GM19397 (cell line): Measurements from ENCODE around the gene MICAL2.
"Not testable (repeated sequence)": the region's sequence is repeated elsewhere in the genome, so short reads cannot be mapped to it uniquely, and the experiment has no call there.

ENCODE experiments used
- ATAC-seq: cut with Tn5 transposase; IDR thresholded peaks from one replicate; pipeline ENCODE4 v1.9.1; 2021; ENCODE audit warnings: mild to moderate bottlenecking, moderate library complexity; ENCODE audit not compliant: unreplicated experiment

MICAL2 gene

DNA sequence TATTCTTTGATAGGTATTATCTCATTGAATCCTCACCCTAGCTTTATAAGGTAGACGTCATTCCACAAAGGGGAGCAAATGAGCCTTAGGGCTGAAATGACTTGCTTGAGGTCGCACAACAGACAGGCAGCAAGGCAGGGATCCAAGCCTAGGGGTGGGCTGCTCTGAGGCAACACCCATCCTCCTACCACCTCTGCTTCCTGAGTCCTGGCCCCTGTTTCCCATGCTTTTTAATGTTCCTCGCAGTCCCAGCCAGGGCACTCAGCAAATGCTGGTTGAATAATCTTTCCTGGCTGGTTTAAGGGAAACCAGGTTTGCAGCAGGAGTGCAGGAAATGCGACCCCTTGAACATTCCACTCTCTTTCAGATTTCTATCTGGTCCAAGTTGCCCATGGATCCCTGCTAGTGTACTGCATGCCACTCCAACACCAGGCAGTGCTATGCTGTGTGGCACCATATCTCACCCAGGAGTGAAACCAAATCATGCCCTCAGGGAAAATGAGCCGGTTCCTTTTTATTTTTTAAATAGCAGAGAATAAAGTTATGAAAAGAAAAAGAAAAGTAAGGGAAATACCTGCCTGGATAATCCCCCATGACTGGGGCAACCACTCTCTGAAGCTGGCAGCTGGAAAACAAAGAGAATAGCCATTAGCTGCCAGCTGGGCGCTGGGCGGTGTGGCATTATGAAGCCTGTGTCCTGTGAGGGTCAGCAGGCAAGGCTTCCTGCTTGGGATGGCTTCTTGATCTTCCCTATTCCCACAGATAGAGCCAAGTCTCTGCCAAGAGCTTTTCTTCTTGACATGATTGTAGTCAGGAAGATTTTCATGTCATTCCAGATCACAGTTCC is 21.8 kb downstream of the MICAL2 start:
- ATAC-seq = no peak

DNA sequence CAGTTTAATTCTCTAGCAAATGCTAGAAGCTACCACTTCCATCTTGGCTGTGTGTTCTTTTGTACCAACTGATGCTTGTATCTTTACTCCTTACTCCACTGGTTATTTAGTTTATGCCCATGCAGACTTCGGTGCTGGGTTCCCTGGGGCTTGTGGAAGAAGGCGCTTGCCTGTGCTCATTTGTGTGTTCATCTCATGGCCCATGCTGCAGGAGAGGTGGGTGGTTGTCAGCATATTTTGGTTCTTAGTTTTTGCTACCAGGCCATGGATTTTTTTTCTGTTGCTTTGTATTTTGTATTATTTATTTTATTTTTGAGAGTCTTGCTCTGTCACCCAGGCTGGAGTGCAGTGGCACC is 22.4 kb downstream of the MICAL2 start:
- ATAC-seq = no peak

DNA sequence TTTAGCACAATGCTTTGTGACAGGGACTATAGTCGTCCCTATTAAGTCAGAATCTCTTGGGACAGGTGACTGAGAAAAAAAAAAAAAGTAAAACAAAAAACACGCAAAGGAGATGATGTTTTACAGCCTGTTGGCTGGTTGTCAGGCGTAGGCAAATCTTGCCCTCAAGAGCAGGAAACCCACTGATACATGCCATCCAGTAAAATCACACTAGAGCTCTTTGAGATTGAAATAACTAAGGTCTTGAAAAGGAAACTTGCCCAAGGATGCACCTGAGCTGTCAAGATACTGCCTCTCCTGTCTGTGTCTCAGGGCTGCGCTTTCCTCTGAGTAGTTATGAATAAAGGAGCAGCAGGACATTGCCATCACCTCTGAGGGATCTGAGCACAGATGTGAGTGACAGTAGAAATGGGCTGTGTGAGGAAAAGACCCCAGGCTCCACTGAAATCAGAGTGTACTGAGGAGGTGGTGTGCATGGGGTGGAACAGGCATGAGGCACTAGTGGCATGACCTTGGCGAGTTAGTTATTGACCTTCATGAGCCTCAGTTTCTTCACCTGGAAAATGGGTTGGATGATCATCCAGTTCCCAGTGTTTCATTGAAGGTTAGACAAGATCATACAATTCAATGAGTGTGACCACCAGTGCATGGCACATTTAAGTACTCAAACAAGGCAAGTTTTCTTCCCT is 23.3 kb downstream of the MICAL2 start:
- no peak for ATAC-seq

DNA sequence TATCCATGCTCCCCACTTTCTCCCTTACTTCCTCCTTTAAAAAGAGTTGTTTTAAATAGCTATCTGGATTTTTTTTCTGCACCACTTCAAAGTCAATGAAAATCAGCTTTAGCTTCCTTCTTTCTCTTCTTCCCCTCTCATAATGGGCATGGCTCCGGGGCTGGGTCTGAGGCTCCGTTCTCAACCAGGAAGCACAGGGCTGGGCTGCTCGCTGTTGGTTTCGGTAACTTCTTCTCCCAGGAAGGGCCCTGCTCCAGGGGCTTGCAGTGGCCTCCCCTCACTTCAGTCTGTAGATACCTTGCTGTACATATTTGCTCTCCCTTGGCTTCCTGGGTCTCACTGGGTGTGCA is 23.8 kb downstream of the MICAL2 start:
- ATAC-seq = no peak

DNA sequence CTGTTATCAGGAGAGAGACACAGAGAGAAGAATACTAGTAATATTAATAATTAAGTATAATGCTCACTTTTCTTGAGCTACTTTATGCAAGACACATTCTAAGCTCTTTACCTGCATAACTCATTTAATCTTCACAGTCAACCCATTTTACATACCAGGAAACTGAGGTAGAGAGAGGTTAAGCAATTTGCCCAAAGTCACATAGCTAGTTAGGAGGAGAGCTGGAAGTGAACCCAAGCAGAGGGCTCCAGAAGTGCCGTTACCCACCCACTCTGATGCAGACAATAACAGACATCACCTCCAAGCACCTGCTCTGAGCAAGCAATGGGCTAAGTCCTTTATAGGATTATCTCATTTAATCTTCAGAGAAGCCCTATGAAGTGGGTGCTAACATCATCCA is 24.8 kb downstream of the MICAL2 start:
- ATAC-seq = no peak

DNA sequence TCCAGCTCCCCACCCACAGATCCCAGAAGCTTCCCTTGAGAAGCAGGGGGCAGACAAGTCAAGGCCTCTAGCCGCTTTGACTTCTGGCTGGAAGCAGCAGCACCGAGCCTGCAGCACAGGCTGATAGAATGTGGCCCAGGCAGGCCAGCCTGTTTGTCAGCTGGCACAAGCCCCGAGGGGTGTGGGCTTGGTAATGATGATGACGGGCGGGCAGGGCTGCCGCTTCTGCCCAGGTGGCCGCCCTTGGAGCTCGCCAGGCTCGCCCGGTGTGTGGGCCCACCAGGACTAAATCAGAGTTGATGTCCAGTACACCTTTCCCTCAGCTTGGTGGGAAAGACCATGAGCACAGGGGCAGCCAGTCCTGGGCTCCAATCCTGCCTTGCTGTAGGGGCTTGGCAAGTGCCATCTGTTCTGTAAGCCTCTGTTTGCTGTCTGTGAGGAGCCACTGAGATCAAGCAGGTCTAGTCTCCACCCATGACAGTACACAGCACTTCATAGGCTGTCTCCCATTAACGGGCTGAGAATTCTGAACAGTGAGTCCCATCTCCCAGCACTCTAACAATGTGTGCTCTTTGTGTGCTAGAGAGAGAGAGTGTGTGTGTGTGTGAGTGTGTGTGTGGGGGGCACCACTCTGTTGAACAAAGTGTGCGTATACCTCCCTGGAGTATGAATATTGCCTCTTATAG is 26.8 kb downstream of the MICAL2 start:
- ATAC-seq = no peak

DNA sequence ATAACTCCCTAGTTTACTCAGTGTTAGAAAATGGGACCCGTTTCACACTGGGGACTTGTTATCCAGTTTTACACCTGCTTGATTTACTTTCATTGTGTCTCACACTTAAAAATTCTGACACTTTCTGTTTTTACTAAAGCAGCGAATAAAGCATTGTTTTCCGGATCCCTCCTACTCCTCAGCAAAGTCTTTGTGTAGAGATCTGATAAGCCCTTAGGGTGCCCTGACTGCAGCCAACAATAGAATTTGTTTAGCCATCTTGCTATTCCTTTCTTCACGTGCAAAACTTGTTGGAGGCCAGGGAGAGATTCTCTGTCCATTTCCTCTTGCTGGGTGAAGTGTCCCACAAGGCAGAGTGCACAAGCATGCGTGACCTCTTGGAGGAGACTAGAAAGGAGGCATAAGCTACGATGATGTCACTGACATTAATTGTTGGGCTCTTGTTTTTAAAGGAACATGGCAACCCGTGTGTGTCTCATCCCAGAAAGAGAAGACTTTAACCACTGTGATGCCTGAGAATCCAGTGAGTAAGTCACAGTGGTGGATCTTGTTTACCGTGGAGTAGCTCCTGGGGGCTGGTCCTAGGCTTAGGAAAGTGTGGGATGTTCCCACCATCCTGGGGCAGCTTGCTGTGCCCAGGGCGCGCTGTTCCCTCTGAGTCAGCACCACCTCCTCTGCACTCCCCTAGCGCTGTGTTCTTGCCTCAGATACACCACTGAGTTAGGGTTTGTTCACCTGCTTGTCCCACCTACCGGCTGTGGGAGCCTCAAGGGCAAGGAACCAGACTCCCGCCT is 27.7 kb downstream of the MICAL2 start:
- no peak for ATAC-seq

DNA sequence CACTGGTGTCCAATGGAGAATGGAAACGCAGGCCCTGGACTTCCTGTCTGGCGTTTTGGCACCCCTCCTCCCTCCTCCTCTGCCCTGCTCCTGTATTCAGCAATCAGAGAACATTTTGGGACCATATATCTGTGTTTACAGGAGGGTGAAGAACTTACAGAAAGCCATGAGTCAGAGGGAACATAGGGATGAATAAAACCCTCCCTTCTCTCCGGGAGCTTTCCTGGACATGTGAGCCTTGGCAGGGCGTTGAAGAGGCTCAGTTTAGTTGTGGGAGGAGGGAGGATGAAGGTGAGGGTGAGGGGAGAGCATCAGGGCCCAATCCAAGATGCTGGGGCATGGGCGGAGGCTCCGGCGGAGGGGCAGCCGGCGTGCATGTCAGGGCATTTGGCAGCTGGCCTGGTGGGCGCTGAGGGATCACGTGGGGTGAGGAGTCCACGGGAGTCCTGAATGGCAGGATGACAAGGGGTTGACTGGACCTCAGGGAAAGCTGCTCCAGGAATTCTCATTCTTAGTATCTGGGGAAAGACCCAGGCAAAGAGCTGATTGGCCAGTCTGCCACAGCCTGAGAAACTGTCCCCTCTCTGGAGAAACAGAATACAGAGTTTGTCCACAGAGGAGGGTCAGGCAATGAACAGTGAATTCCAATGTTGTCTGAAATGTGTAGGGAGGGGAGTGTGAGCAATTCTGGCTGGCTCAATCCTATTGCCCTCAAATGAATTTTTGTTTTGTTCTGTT is 28.9 kb downstream of the MICAL2 start:
- no peak for ATAC-seq

DNA sequence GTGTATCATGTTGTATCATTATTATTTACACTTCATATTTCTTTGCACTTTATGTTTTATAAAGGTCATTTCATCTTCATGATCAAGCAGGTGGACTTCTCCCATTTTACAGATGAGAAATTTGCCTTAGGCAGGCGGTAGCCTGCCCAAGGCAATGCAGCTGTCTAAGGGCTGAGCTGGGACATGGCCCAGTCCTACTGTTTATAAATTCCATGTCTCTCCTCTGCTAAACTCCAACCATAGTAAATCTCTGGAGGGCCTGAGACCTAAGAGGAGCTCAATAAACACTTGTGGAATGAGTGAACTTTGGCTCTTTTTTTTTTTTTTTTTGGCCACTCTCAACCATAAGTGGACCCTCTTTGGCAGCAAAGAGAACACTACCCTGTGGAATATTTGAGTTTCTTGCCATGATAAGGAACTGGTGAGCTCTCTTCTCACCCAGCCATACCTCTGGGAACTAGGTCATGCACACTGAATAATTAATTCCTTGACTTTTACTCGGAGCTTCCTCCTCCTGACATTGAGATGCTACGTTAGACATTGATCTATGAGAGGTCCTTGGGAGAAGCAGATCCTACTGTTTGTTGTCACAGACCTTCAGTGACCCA is 29.9 kb downstream of the MICAL2 start:
- no peak for ATAC-seq

DNA sequence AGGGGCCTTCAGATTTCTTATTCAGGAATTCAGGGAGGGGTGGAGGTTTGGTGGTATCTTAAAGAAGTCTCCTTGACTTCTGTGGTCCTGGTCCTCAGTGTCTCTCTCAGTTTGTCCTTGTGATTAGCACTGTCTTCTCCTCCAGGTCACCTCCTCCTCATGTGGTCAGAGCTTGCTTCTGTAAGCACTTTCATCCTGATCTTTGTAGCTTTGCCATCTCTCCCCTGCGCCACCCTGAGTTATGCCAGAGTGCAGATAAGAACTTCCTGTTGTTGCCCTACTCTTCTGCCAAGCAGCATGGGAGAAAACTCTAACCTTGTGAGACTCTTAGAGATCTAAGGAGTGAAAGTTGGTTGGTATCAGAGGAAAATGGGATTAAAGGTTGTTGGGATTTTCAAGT is 30.9 kb downstream of the MICAL2 start:
- no peak for ATAC-seq

DNA sequence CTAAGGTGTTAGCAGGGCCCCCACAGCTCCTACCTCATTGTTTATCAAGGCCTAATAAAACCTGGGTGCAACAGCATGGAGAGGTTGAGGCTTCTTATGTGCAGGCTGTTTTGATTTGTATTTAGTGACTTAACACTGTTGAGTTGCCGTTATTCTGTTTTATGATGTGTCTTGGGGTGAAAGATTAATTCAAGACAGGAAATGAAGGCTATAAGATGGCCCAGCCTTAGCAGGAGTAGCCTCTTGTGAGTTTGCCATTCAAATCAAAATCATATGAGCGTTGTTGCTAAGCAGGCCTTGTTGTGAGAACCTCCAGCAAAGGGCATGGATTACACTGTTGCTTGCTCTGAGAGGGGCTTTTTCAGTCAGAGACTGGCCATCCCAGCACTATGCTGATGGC is 31.8 kb downstream of the MICAL2 start:
- no peak for ATAC-seq

DNA sequence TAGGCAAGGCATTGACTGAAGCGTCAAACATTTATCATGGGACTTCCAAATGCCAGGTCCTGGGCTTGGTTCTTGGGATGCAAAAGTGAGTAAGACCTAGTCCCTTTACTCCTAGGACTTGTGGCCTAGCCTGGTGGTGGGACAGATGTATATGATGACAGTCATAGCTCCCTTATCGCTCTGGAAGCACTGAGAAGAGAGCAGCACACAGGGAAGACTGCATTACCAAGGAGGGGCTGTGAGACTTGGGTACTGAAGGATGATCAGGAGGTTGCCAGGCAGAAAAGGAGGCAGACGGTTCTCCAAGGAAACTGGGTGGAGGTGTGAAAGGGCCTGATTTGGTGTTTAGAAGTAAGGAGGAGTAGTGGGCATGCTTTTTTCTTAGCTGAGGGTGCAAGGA is 32.5 kb downstream of the MICAL2 start:
- ATAC-seq = no peak

DNA sequence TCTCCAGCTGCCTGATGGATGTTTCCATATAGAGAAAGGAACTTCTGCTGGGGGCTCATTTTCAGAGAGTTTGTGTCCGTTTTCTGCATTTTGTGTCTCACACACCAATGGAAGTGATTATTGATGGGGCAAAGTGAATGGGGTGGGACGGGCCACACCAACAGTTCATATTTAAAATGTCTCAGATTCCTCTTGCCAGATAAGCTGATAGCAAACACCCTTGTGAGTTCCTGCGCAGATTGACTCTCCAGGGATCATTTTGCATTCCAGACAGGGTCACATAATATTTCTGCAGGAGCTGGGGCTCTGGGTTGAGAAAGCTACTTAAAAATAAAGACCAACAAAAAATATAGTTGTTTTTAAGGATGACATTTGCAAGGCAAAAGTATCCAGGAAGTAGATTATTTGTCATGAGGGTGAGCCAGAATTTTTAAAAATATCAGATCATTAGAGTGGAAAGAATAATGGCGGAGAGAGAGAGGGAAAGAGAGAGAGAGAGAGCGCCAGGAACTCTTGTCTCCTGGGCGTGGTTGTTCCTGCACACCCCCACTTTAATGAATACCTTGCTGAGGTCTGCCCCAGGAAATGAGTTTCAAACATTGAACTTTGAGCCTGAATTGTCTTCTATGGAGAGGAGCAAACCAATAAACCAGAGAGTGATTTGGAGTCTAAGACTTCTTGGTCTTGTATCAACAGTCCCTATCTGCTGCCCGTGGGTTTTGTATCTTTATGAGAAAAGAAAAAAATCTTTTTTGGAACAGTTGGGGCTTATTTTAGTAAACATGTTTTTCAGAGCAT is 33.3 kb downstream of the MICAL2 start:
- no peak for ATAC-seq

DNA sequence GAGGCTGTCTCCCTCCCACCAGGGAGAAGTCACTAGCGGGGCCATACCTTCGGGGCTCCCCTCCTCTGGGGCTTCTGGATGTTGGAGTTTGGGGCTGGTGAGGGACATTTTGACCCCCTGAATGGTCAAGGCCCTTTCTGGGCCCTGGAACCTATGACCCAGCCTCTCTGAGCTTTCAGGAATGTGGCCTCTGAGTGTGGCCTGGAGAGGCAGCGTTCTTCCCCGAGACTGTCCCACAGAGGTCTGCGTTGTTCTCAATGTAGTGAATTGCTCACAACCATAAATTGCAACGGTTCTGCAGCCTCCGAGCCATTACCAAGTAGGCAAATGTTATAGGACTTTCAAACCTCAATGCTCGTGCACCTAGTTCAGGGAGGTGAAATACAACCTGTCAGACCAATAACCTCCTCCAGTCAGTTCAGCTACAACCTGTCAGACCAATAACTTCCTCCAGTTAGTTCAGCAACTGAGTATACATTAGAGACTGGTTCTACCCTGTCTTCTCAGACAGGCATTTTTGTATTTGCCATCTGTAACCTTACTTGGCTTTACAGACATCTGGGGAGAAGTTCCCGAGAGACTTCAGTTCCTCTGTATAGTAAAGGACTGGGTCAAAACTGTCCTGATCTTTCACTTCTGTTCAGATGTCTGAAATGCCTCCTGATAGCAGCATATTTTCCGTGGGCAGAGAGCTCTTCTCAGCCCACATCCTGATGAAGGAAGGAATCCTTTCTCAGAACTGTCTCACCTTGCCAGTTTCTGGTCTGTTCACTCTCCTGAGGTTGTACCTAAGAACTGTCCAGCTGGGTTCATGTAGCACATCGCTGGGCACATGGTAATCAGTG is 34.2 kb downstream of the MICAL2 start:
- ATAC-seq = no peak

DNA sequence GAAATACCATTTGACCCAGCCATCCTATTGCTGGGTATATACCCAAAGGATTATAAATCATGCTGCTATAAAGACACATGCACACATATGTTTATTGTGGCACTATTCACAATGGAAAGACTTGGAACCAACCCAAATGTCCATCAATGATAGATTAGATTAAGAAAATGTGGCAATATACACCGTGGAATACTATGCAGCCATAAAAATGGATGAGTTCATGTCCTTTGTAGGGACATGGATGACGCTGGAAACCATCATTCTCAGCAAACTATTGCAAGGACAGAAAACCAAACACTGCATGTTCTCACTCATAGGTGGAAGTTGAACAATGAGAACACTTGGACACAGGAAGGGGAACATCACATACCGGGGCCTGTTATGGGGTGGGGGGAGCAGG is 36.3 kb downstream of the MICAL2 start:
- ATAC-seq = not testable (repeated sequence)

DNA sequence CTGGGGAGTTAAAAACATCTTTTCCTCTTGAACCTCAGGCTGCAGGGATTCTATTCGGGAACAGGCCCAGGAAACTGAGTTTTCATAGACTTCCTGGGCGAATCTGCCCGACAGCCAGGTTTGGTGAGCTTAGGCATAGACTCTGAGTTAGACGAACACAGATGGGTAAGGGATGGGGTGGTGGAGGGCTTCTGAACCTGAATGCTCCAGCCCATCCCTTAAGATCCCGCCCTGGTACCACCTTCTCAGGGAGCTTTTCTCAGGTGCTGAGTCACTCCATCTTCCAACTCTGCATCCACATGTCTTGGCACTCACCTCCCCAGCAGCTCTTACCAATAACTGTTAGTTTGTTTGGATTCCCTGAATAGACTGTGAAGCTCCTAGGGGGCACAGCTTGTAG is 37.4 kb downstream of the MICAL2 start:
- no peak for ATAC-seq

DNA sequence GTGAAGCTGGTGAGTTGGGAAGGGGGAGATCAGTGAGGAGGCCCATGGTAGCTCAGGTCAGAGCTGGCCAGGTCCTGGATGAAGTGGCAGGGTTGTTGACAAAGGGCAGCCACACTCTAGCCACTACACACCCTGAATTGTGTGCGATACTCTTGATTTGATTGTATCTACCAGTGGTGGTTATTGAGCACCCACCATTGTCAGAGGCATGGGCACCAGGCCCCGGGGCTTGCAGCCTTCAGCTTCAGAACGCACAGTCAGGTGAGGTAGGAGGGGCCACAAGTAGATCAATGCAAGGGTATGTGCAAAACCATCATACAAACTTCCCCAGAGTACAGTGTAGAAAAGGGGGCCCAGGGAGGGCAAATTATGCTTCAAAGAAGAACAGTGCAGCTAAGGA is 38.1 kb downstream of the MICAL2 start:
- no peak for ATAC-seq

DNA sequence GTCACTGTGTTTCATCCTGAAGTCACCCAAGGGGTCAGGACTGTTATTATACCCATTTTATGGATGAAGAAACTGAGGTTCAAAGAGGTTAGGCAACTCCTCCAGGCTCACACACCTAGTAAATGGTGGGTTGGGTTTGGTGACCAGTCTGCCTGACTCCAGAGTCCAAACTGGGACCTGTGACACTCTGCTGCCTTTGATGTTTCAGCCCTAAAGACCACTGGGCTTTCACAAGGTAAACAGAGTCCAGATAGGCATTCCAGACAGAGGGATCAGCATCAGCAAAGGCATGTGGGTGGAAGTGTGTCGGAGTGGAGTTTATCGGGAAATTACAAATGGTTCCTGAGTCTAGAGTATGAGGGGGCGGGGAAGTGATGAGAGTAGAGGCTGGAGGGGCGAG is 38.5 kb downstream of the MICAL2 start:
- ATAC-seq = no peak
